GM18511 (cell line): ENCODE measurements around the gene MARCHF10.
A peak's percentile ranks its signal among the peaks of the same experiment; 100 is the strongest.

ENCODE experiments used
- ATAC-seq: cut with Tn5 transposase; IDR thresholded peaks from one replicate; pipeline ENCODE4 v1.9.1; 2021; ENCODE audit warnings: mild to moderate bottlenecking, moderate library complexity; ENCODE audit not compliant: unreplicated experiment

Gene MARCHF10

DNA sequence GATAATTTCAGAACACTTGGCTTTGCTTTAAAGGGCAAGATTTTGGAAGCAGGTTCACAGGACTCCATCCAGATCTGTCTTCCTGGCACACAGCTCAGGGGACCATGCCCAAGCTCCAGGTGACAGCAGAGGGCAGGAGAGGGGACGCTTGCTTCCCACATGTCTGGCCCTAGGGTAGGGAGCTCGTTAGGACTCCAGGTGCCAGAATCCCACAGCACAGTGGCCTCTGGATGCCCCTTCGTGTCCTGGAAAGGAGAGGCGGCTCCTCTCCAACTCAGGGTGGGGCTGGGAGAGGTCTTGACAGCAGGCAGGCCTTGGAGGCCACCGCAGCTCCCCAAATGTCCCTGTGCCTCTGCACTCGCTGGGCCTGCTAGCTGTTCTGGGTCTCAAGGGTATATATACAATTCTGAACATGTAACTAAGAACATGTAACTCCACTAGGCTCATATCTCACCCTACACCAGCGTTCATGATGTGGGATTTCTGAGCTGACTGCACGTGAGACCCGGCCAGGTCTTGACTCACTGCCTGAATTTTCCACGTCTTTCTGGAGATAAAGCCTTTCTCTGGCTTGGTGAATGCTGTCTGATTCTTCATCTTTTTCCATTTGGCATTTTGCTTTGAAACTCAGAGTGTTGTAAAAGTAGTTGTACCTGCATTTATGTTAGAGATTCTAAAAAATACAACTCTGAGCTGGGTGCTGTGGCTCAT is 52.8 kb downstream of the MARCHF10 start:
- ATAC-seq, result no peak

DNA sequence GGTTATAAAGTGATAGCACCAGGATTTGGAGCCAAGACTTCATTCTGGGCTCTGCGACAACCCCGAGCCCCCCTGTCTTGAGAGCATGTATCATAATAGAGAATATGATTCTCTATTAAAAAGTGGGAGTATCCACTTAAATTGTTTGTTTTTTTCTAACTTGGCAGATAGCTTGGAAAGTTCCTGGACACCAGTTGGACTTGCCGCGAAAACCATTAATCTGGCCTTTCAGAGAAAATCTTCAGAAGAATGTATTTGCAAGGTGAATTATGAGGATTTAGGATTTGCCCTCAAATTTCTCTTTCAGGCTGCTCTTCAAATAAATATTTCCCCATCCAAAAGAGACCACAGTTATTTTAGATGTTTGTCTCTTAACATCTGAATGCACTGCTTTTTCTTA is 53.5 kb downstream of the MARCHF10 start:
- ATAC-seq, result no peak

DNA sequence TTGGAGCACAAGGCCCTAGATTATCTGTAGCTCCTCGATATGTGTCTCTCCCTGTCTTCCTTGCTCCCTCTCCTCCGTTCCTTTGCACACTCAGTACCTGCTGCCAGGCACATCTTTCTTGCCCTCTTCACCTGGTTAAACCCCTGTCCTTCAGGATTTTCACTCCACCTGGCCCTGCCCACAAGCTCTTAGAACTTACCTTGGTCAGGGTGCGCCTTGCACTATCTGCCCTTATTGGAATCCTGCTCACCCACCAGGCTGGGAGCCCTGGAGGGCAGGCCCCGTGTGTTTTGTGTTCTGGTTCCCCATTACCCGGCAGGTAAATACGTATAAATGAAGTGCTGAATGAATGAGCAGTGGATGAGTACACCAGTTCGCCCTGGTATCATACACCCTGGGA is 54.6 kb downstream of the MARCHF10 start:
- no peak for ATAC-seq

DNA sequence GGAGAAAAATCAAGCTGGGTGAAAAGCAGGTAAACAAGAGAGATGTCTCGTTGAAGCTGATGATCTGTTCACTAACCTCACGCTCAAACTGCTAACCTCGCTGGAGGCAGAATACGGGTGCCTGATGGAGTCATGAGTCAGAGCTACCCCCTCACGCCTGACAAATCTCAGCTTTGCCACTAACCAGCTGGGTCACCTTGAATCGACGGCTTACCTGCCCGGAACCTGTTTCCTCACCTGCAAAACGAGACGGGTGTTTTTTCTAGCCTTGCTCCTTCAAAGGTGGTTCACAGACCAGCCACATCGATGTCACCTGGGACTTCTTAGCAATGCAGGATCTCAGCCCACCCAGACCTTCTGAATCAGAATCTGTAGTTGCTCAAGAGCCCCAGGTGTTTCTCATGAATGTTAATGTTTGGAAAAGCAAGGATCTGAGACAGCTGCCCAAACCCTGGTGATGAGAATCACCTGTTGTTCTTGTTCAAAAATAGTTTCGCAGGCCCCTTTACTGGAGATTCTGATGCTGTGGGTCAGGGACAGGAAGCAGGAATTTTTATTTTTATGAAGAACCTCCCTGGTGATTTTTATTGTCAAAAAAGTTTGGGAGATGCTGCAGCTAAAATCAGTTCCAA is 56.9 kb downstream of the MARCHF10 start:
- no peak for ATAC-seq

DNA sequence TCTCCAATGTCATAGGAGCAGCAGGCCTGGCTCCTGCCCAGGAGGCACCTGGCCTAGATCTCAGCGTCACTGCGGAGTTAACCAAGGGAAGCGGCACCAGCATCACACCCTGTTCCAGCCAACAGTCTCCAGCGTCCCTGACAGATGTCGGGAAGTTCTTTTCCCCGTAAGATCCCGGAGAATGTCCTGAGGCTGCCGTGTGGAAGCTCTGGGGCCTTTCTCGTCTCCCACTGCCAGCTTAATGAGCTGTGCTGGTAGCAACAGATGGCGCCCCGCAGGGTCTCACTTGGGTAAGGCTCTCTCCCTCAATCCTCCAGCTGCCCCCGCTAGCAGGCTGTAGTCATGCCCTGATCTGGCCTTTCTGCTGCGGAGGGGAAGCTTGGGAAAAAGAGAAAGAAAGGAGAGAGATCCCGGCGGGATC is 57.5 kb downstream of the MARCHF10 start:
- no peak for ATAC-seq

DNA sequence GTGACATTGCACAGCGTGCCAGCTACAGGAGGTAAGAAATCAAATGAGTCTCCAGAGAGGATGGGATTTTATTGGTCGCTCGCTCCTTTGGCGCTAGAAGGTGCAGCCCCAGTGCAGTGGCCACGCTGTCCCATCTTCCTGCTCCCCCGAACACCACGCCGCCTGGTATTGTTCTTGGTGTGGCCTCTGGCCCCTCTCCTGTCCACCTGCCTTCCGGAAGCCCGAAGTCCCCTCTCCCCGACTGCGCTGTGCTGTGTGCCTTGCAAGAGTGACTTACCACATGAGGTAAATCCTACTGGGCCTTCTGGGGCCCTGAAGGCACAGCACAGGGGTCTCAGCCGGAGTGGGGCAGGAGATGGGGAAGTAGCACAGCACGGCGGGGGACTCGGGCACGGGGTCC is 58.2 kb downstream of the MARCHF10 start:
- no peak for ATAC-seq

DNA sequence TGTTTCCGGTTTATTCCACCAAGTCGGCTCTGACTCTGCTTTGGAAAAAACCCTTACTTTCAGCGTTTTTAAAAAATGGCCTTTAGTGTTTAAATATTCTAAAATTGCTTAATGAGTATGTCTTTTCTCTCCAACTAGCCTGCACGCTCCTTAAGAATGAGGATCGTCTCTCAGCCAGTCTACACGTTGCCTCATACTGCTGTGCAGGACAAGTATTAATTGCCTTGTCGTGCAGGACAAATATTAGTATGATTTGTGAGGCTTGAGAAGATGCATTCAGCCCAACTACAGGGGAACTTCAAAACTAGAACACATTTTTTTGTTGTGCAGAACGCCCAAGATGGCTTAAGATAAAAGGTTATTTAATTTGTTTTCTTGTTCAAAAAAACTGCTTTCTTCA is 61.2 kb downstream of the MARCHF10 start:
- ATAC-seq, result no peak

DNA sequence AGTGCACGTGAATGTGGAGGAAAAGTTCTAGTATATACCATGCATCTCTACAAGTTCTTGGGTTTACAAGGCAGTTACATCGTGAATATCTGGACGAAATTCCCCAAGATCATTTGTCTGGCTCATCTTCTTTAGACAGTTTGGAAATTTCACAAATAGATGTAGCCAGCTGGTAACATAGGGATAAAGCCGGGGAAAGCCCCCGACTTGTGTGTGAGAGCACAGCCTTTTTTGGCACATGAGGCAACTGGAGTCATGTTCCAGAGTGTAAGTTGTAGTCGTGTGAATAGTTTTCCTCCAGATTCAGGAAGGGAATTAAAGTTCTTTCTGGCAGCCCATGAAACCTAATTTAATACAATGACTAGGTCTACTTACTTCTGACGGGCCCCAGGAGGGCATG is 62.3 kb downstream of the MARCHF10 start:
- ATAC-seq, result no peak

DNA sequence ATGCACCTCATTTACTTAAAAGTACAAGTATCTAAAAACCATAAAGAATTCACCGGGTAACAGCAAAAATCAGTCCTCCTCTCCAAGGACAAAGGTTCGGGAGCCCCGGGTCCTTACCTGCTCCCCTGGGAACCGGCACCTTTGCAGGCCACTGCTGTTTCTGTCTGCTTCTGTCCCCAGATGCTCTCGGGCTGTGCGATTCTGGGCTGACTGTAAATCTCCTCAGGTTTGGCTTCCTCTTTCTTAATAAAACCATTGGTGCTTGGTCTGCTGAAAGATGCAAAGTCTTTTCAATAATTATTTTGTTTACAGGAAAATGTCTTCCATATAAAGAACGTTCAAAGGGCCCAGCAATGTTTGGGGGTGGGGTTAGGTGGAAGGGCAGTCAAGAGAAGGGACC is 63.9 kb downstream of the MARCHF10 start:
- no peak for ATAC-seq

DNA sequence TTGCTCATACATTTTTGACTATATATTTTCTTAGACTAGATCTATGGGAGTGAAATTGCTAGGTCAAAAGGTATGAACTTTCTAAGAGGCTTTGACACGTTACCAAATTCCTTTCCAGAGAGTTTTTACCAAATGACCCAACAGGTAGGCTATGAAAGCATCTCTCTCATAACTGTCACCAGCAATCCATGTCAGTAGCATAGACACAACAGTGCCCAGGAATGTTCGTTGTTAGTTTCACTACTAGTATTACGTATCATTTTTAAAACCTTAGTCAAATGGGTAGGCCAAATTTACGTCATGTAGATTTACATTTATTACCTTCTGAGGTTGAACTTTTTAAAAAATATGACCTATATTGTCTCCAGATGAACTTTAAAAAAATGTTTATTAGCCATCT is 66.8 kb downstream of the MARCHF10 start:
- ATAC-seq, result peak; percentile 70

DNA sequence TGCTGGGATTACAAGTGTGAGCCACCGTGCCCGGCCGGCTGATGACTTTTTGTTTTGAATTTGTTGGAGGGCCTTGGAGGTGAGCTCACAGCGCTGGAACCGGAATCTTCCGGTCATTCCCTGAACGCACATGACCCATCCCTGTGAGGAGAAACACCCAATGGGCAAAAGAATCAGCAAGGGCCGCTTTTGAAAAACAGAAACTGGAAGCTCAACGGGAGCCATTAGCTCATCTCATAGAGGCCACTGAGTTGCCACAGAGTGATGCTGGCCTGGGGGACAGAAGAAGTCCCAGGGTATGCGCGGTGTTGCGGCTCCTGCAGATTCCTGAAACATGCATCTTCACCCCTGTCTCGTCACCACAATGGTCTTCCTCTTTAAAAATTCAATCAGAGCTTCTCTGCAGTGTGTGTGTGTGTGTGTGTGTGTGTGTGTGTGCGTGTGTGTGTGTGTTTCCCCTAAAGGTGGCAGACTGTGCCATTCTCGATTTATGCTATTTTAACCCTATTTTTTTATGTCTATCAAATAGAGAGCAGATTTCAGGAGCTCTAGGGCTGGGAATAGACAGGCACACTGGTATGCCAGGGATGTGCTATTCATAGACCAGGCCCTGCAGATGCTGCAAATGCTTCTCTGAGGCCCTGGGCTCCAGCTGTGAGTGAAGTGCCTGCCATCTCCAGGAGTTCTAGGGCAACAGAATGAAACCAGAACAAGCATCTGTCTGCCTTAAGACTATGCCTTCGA is 68.3 kb downstream of the MARCHF10 start:
- no peak for ATAC-seq

DNA sequence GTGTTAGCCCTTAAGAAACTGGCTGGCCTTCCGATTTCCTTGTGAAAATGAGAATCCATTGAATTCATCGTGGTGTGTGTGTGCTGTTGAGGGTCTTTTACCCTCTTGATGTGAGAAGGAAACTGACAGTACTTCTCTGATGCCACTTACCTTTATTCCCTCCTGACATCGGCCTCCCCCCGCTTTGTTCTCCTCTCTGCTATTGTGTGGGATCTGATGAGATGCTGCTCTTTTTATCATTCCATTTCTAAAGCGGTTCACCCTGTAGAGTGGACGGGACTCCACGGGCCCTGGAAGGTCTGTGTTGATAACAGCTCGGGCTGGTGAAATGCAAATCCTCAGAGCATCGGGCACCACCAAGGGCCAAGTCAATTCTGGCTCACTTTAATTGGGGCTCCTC is 69.8 kb downstream of the MARCHF10 start:
- ATAC-seq, result no peak

DNA sequence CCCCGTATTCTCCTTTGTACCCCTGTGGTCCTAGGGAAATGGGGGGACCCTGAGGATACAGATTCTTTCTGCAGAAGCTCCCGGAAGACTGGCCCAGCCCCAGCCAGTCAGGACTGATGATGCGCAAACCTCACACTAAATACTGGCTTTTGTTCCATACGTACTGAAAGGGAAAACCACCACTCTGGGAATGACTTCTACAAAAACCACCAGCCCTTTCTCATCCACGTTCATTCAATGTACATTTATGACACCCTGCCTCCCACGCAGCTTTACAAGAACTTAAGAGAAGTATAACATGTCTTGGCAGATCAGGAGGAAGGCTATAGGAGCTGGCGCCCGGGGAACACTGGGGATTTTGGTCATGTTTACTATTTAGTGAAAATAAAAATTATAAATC is 70.6 kb downstream of the MARCHF10 start:
- no peak for ATAC-seq

DNA sequence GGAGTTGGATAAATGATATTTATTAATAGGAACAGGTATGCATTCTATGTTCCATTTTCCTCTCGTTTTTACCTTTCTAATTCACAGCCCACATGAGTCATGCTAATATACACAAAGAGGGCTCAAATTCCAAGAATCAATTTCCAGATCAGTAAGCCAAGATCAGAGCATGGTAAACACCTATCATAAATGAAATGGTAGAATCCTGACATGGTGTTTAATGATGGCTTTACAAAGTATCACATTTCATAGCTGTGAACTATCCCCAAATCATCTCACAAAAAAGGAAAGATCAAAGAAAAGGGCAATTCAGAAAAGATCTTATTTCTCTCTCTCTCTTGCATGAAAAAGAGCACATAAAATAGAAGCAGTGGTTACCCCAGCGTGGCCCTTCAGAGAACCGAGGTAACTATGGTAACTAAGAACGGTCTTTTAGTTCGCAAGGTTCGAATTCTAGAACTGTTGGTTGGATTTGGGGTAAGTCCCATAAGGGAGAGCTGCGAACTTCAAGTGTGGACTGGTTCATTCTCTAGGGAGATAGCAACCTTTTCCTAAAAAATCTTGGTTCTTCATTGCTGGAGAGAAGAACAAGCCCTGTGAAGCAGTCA is 73.0 kb downstream of the MARCHF10 start:
- no peak for ATAC-seq

DNA sequence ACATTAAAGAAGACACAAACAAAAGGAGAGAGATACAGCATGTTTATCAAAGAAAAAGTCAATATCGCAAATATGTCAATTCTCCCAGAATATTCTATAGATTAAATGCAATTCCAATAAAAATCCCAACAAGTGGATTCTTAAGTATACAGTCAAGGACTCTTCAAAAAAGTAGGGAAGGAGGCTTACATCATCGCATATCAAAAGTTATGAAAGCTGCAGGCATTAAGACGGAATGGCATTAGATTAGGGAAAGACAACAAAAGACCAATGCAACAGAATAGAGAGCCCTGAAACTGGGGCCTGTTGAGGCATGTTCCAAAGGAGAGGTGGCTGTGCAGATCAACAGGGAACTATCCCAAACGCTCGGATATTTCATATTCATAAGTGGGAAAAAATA is 76.0 kb downstream of the MARCHF10 start:
- no peak for ATAC-seq

DNA sequence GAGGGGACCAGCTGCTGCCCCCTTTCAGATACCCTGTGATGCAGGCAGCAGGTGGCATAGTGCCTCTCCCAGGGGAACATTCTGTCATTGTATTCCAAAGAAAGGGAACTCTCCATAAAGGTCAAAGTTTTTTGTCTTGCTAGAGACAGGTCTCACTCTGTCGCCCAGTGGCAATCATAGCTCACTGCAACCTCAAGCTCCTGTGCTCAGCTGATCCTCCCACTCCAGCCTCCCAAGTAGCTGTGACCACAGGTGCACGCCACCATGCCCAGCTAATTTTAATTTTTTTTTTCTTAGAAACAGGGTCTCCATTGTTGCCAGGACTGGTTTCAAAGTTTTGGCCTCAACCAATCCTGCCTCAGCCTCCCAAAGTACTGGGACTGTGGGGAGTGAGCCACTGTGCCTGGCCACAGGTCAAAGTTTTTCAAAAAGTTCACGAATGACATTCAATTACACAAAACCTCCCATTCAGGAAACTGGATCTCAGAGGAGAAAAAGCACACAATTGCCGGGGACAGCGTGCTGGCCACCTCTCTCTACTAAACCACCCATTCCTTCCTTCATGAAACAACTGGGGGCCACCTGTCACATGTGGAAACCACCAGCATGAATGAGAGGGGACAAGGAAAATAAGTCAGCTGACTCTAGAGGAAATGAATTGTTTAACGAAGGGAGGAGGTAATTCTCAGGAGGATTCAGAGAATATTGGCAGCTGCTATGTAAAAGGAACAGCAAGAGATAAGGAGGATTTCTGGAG is 80.0 kb downstream of the MARCHF10 start:
- no peak for ATAC-seq

DNA sequence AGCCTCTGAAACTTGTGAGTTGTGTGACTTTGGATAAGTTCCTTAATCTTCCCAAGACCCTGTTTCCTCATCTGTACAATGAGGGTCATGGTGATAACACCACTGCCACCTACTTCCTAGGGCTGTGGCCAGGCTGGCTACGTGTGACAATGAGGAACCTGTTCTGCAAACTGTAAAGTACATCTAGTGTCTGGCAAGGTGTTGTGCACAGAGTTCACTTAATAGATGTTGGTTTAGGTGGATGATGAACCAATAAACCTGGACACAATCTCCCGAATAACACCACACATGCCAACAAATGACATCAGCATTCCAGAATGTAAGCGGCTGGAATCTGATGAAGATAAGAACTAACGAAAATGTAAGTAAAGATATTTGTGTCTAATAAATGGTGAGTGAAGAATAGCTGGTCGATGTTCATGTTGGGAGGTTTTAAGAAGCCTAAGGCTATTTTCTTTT is 82.3 kb downstream of the MARCHF10 start:
- no peak for ATAC-seq

DNA sequence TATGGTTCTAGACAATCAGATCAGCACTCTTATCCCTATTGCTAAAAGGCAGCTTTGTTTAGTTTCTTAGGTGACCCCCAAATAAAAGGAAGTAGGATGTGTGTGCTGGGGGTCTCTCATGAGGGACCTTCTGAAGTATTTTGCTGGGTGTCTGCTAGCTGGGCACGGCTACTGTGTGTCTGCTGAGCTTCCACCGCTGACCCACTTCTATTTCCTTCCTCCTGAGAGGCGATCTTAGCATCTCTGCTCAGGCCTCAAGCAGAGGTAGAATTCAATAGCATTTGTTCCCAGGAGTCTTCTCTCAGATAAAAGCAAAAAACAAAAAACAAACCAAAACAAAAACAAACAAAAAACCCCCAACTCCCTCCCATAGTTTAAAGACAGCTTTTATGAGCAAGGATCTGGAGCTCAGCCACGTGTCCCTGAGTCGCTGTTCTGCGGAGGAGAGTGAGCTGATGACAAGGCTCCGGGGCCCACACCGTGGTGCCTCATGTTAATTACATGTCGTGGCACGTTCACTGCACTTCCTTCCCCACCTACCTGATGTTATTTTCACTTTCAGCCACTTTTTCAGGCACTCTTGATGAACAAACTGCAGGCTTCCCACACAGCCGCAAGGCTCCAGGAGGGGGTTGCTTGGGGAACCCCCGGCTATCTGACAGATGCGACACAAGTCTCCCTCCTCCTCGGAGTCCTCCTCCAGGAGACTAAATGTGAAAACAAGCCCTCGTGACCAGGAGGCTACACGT is 83.5 kb downstream of the MARCHF10 start:
- peak; percentile 96 for ATAC-seq

DNA sequence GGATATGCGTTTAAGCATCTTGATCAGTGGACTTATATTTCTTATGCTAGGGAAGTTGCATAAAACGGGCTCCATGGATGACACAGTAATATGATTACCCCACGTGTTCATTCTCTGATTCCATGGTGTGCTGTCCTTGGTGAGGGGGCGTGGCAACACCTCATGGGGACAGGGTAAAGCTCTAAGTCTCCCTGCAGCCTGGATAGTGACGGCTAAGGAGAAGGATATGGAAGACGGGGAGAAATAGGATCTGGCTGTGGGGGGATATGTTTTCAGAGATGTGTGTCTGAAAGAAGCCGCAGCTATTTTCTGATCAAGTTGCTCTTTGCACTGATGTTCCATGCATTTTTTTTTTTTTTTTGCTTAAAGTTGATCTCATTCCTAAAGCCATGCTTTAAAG is 84.3 kb downstream of the MARCHF10 start:
- no peak for ATAC-seq

DNA sequence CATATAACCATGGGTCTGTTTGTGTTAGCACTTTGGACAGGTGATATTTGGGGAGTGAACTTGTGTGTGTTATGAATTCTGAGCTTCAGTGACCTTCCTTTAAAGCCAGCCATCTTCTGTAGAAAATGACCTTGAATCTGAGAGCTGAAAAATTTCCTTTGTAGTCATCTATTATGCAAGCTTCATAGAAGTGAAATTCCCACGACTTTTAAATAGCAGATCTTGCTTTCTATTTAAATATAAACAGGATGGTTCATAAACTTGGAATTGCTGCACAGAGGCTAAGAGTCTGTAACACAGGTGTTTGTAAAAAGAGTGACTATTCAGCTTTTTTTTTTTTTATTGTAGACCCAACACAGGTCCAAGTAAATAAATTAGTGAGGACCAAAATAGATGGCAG is 85.5 kb downstream of the MARCHF10 start:
- no peak for ATAC-seq
